Cardiac ventricle fibroblast (primary cell): ENCODE results near the gene DCTN1. TPM values are rescaled to one million over a fixed set of nuclear protein-coding genes. Genes with fewer than 3 reads are reported as not detected.

ENCODE experiments used
- total RNA-seq: library from RNA; depleted of rRNA; stranded (reverse); fragments of >200 nt; gene quantifications from 2 replicates; pipeline ENCODE4 v1.2.3, GENCODE V29; 2015

The DCTN1 gene
- total RNA-seq = 83.1 and 101 TPM in 2 replicates

GRCh38 chr2:74379851-74380789, at the start of gene DCTN1:
Gene DCTN1, minus strand, starts transcription at chr2:74380311. Its CDS starts 274 bp downstream, at chr2:74380037.

GRCh38 chr2:74421221-74421870, 41.2 kb upstream of the DCTN1 start, which contains the start of the genes C2orf81 and WDR54:
Gene C2orf81, minus strand, starts transcription at chr2:74421619. Its CDS starts 59 bp downstream, at chr2:74421560.
Gene WDR54, plus strand, starts transcription at chr2:74421730. Its CDS starts 424 bp downstream, at chr2:74422154.

GRCh38 chr2:74343316-74343715, 36.8 kb downstream of the DCTN1 start, which contains the start of gene SLC4A5:
Gene SLC4A5, minus strand, starts transcription at chr2:74343416. Its CDS starts 28,393 bp downstream, at chr2:74315023.

Other genes starting within 250 kb of the DCTN1 start
- 15.1 and 34.5 TPM in 2 replicates for gene BOLA3, start 232.4 kb downstream of the DCTN1 start, total RNA-seq
- 75.7 and 95.5 TPM in 2 replicates for gene MOB1A, start 201.4 kb downstream of the DCTN1 start, total RNA-seq
- 59.9 and 60.3 TPM in 2 replicates for gene MTHFD2, start 181.7 kb downstream of the DCTN1 start, total RNA-seq
- gene SLC4A5, start 36.9 kb downstream of the DCTN1 start, total RNA-seq = 0.34 and 1.7 TPM in 2 replicates
- 1.6 and 4.9 TPM in 2 replicates for gene C2orf81, start 41.3 kb upstream of the DCTN1 start, total RNA-seq
- 19.8 and 20.9 TPM in 2 replicates for gene WDR54, start 41.4 kb upstream of the DCTN1 start, total RNA-seq
- 10.4 and 13.9 TPM in 2 replicates for gene RTKN, start 61.6 kb upstream of the DCTN1 start, total RNA-seq
- gene INO80B, start 74.8 kb upstream of the DCTN1 start, total RNA-seq = 16.6 and 18.4 TPM in 2 replicates
- gene WBP1, start 78.1 kb upstream of the DCTN1 start, total RNA-seq = 46.9 and 49.3 TPM in 2 replicates
- gene MOGS, start 85.1 kb upstream of the DCTN1 start, total RNA-seq = 41.9 and 45.2 TPM in 2 replicates
- 17.1 and 46.9 TPM in 2 replicates for gene MRPL53, start 92.4 kb upstream of the DCTN1 start, total RNA-seq
- gene CCDC142, start 102.7 kb upstream of the DCTN1 start, total RNA-seq = 7.0 and 15.5 TPM in 2 replicates
- 18.9 and 20.7 TPM in 2 replicates for gene TTC31, start 102.8 kb upstream of the DCTN1 start, total RNA-seq
- gene LBX2, start 119.3 kb upstream of the DCTN1 start, total RNA-seq = 3.2 TPM in 2 replicates
- gene PCGF1, start 127.4 kb upstream of the DCTN1 start, total RNA-seq = 8.9 and 13.4 TPM in 2 replicates
- gene TLX2, start 134.1 kb upstream of the DCTN1 start, total RNA-seq = not detected in 2 replicates
- gene DQX1, start 145.9 kb upstream of the DCTN1 start, total RNA-seq = not detected in 2 replicates
- 63.0 and 84.6 TPM in 2 replicates for gene AUP1, start 149.4 kb upstream of the DCTN1 start, total RNA-seq
- 14.9 and 21.3 TPM in 2 replicates for gene HTRA2, start 149.6 kb upstream of the DCTN1 start, total RNA-seq
- gene LOXL3, start 173.6 kb upstream of the DCTN1 start, total RNA-seq = 21.8 and 27.0 TPM in 2 replicates
- 28.5 and 32.5 TPM in 2 replicates for gene DOK1, start 174.4 kb upstream of the DCTN1 start, total RNA-seq